Measurements from ENCODE around the gene NOL11.
"Not testable (repeated sequence)": the region's sequence is repeated elsewhere in the genome, so short reads cannot be mapped to it uniquely, and the experiment has no call there.

Gene NOL11

GRCh38 chr17:67754686-67755085, 37.0 kb downstream of the NOL11 start:
- not testable (repeated sequence) for H2BK120ac ChIP-seq (ENCODE audit: low read depth, low read length); H2BK12ac ChIP-seq (ENCODE audit: low read length in 2 of 2); H3K4ac ChIP-seq (ENCODE audit: low read depth in 1 of 2, low read length in 2 of 2); H3K4me2 ChIP-seq (ENCODE audit: low read length, poor library complexity, severe bottlenecking); H3K9ac ChIP-seq (ENCODE audit: low read length); H3K18ac ChIP-seq (ENCODE audit: low read depth in 1 of 2, low read length in 2 of 2); H3K27me3 ChIP-seq (ENCODE audit: control insufficient read depth in 1 of 2, insufficient read depth in 1 of 2, low read length in 2 of 2); H3K4me3 ChIP-seq (ENCODE audit: insufficient read depth in 1 of 2, low read depth in 1 of 2, low read length in 2 of 2); H2BK15ac ChIP-seq (ENCODE audit: low read depth, poor library complexity, severe bottlenecking); H2AK5ac ChIP-seq (ENCODE audit: low read length, severe bottlenecking); H3K14ac ChIP-seq (ENCODE audit: low read length in 2 of 2); H4K8ac ChIP-seq (ENCODE audit: low read length); H2AFZ ChIP-seq (ENCODE audit: low read depth, low read length); DNase-seq; H3K79me1 ChIP-seq (replicated peaks; ENCODE audit: low read length, poor library complexity, severe bottlenecking); H3K27ac ChIP-seq (ENCODE audit: low read length, poor library complexity, severe bottlenecking); H3K9me3 ChIP-seq (ENCODE audit: control insufficient read depth, low read length); H3K4me1 ChIP-seq (ENCODE audit: control insufficient read depth, insufficient read depth, low read depth, low read length); H2BK5ac ChIP-seq (ENCODE audit: low read depth, low read length, poor library complexity, severe bottlenecking); H3K23ac ChIP-seq (ENCODE audit: low read length in 2 of 2); H4K91ac ChIP-seq (ENCODE audit: low read length)
- peaks cover 21 to 22% of the 10 kb centered on the region in 2 experiments for H3K36me3 ChIP-seq (ENCODE audit: control insufficient read depth in 1 of 2, insufficient read depth in 2 of 2, low read depth in 1 of 2, low read length in 2 of 2)
- WGBS = 98% methylated on average over 8 of the region's 8 CpGs

- H3K36me3 ChIP-seq (ENCODE audit: control insufficient read depth in 1 of 2, insufficient read depth in 2 of 2, low read depth in 1 of 2, low read length in 2 of 2); H2AFZ ChIP-seq (ENCODE audit: low read depth, low read length); H2AK5ac ChIP-seq (ENCODE audit: low read length, severe bottlenecking); H3K9me3 ChIP-seq (ENCODE audit: control insufficient read depth, low read length); H3K4me3 ChIP-seq (ENCODE audit: insufficient read depth in 1 of 2, low read depth in 1 of 2, low read length in 2 of 2); H3K18ac ChIP-seq (ENCODE audit: low read depth in 1 of 2, low read length in 2 of 2); H3K79me1 ChIP-seq (replicated peaks; ENCODE audit: low read length, poor library complexity, severe bottlenecking); H4K91ac ChIP-seq (ENCODE audit: low read length); H3K4ac ChIP-seq (ENCODE audit: low read depth in 1 of 2, low read length in 2 of 2); H3K27me3 ChIP-seq (ENCODE audit: control insufficient read depth in 1 of 2, insufficient read depth in 1 of 2, low read length in 2 of 2); H4K8ac ChIP-seq (ENCODE audit: low read length); H3K4me1 ChIP-seq (ENCODE audit: control insufficient read depth, insufficient read depth, low read depth, low read length); H2BK5ac ChIP-seq (ENCODE audit: low read depth, low read length, poor library complexity, severe bottlenecking); DNase-seq; H3K27ac ChIP-seq (ENCODE audit: low read length, poor library complexity, severe bottlenecking); H2BK15ac ChIP-seq (ENCODE audit: low read depth, poor library complexity, severe bottlenecking); H2BK12ac ChIP-seq (ENCODE audit: low read length in 2 of 2); H2BK120ac ChIP-seq (ENCODE audit: low read depth, low read length); H3K4me2 ChIP-seq (ENCODE audit: low read length, poor library complexity, severe bottlenecking); H3K9ac ChIP-seq (ENCODE audit: low read length); H3K23ac ChIP-seq (ENCODE audit: low read length in 2 of 2); H3K14ac ChIP-seq (ENCODE audit: low read length in 2 of 2): not testable (repeated sequence)
- WGBS = 98% methylated on average over 9 of the region's 9 CpGs
Measured at GRCh38 chr17:67756766-67757165, 39.0 kb downstream of the NOL11 start.

GRCh38 chr17:67759355-67760171, 41.8 kb downstream of the NOL11 start:
- 79% methylated on average over 9 of the region's 11 CpGs for WGBS
- Histone ChIP-seq H3K4me3 (ENCODE audit: insufficient read depth in 1 of 2, low read depth in 1 of 2, low read length in 2 of 2) (no peak overlapping the region), H3K9ac (ENCODE audit: low read length) (no peak overlapping the region), H4K8ac (ENCODE audit: low read length) (no peak overlapping the region), H2BK5ac (ENCODE audit: low read depth, low read length, poor library complexity, severe bottlenecking) (no peak overlapping the region), H3K27me3 (ENCODE audit: control insufficient read depth in 1 of 2, insufficient read depth in 1 of 2, low read length in 2 of 2) (no peaks in the 10 kb centered on the region), H3K18ac (ENCODE audit: low read depth in 1 of 2, low read length in 2 of 2) (no peak overlapping the region), H2AK5ac (ENCODE audit: low read length, severe bottlenecking) (no peak overlapping the region), H3K79me1 (replicated peaks; ENCODE audit: low read length, poor library complexity, severe bottlenecking) (no peaks in the 10 kb centered on the region), H2AFZ (ENCODE audit: low read depth, low read length) (no peak overlapping the region), H3K9me3 (ENCODE audit: control insufficient read depth, low read length) (no peaks in the 10 kb centered on the region), H3K23ac (ENCODE audit: low read length in 2 of 2) (no peak overlapping the region), H2BK12ac (ENCODE audit: low read length in 2 of 2) (no peak overlapping the region), H3K27ac (ENCODE audit: low read length, poor library complexity, severe bottlenecking) (no peak overlapping the region), H3K14ac (ENCODE audit: low read length in 2 of 2) (no peak overlapping the region), H3K36me3 (ENCODE audit: control insufficient read depth in 1 of 2, insufficient read depth in 2 of 2, low read depth in 1 of 2, low read length in 2 of 2) (peaks cover 2 to 5% of the 10 kb centered on the region in 2 experiments), H4K91ac (ENCODE audit: low read length) (no peak overlapping the region), H2BK15ac (ENCODE audit: low read depth, poor library complexity, severe bottlenecking) (no peak overlapping the region), H3K4me1 (ENCODE audit: control insufficient read depth, insufficient read depth, low read depth, low read length) (no peaks in the 10 kb centered on the region), H3K4ac (ENCODE audit: low read depth in 1 of 2, low read length in 2 of 2) (no peak overlapping the region), H2BK120ac (ENCODE audit: low read depth, low read length) (no peak overlapping the region), H3K4me2 (ENCODE audit: low read length, poor library complexity, severe bottlenecking) (no peak overlapping the region)
- no peak for DNase-seq

GRCh38 chr17:67765623-67766022, 47.9 kb downstream of the NOL11 start:
- Histone ChIP-seq H2BK15ac (ENCODE audit: low read depth, poor library complexity, severe bottlenecking) (no peak overlapping the region), H3K27me3 (ENCODE audit: control insufficient read depth in 1 of 2, insufficient read depth in 1 of 2, low read length in 2 of 2) (no peaks in the 10 kb centered on the region), H3K9ac (ENCODE audit: low read length) (no peak overlapping the region), H3K36me3 (ENCODE audit: control insufficient read depth in 1 of 2, insufficient read depth in 2 of 2, low read depth in 1 of 2, low read length in 2 of 2) (no peaks in the 10 kb centered on the region), H3K4ac (ENCODE audit: low read depth in 1 of 2, low read length in 2 of 2) (no peak overlapping the region), H4K8ac (ENCODE audit: low read length) (no peak overlapping the region), H2BK12ac (ENCODE audit: low read length in 2 of 2) (no peak overlapping the region), H3K18ac (ENCODE audit: low read depth in 1 of 2, low read length in 2 of 2) (no peak overlapping the region), H3K4me1 (ENCODE audit: control insufficient read depth, insufficient read depth, low read depth, low read length) (no peaks in the 10 kb centered on the region), H3K4me3 (ENCODE audit: insufficient read depth in 1 of 2, low read depth in 1 of 2, low read length in 2 of 2) (no peak overlapping the region), H3K27ac (ENCODE audit: low read length, poor library complexity, severe bottlenecking) (no peak overlapping the region), H3K79me1 (replicated peaks; ENCODE audit: low read length, poor library complexity, severe bottlenecking) (no peaks in the 10 kb centered on the region), H2BK120ac (ENCODE audit: low read depth, low read length) (no peak overlapping the region), H2BK5ac (ENCODE audit: low read depth, low read length, poor library complexity, severe bottlenecking) (no peak overlapping the region), H4K91ac (ENCODE audit: low read length) (no peak overlapping the region), H2AK5ac (ENCODE audit: low read length, severe bottlenecking) (no peak overlapping the region), H3K23ac (ENCODE audit: low read length in 2 of 2) (no peak overlapping the region), H3K4me2 (ENCODE audit: low read length, poor library complexity, severe bottlenecking) (no peak overlapping the region), H3K9me3 (ENCODE audit: control insufficient read depth, low read length) (no peaks in the 10 kb centered on the region), H2AFZ (ENCODE audit: low read depth, low read length) (no peak overlapping the region), H3K14ac (ENCODE audit: low read length in 2 of 2) (no peak overlapping the region)
- DNase-seq = no peak
- WGBS = 96% methylated on average over 2 of the region's 2 CpGs
